ENCODE measurements around the gene NANOG.
A peak's percentile ranks its signal among the peaks of the same experiment; 100 is the strongest.
"Not testable (repeated sequence)": the region's sequence is repeated elsewhere in the genome, so short reads cannot be mapped to it uniquely, and the experiment has no call there.

Gene NANOG

DNA sequence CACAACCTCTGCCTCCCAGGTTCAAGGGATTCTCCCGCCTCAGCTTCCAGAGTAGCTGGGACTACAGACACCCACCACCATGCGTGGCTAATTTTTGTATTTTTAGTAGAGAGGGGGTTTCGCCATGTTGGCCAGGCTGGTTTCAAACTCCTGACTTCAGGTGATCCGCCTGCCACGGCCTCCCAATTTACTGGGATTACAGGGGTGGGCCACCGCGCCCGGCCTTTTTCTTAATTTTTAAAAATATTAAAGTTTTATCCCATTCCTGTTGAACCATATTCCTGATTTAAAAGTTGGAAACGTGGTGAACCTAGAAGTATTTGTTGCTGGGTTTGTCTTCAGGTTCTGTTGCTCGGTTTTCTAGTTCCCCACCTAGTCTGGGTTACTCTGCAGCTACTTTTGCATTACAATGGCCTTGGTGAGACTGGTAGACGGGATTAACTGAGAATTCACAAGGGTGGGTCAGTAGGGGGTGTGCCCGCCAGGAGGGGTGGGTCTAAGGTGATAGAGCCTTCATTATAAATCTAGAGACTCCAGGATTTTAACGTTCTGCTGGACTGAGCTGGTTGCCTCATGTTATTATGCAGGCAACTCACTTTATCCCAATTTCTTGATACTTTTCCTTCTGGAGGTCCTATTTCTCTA lies at the start of gene NANOG:
TSS of gene NANOG (plus strand) at position 519 of the 645 bp plus-strand sequence. CDS start 213 bp downstream, outside the sequence.
- DNase-seq, result not testable (repeated sequence)

- DNase-seq, result no peak
Observed at GRCh38 chr12:7747246-7747645, 42.0 kb upstream of the NANOG start, which contains the start of gene CLEC4C. Gene CLEC4C (minus strand): TSS chr12:7747375. CDS start chr12:7747348, 27 bp downstream.

DNA sequence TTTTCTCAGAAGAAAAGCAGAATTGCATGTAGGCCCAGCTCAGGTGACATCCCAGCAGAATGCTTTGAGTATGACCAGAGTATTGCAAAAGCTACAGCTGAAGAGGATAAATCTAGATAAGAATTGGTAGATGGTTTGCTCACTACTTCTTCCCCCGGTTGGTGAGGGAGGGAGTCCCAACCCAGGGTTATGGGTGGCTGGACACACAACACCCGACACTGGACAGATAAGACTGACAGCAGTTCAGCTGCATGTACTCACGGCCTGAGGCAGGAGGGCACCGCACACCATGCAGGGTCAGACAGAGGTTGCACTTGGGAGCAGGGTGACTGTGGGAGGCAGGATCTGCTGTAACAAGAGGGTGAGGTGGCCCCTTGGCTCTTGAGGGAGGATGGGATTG lies 40.4 kb upstream of the NANOG start:
- no peak for DNase-seq

DNA sequence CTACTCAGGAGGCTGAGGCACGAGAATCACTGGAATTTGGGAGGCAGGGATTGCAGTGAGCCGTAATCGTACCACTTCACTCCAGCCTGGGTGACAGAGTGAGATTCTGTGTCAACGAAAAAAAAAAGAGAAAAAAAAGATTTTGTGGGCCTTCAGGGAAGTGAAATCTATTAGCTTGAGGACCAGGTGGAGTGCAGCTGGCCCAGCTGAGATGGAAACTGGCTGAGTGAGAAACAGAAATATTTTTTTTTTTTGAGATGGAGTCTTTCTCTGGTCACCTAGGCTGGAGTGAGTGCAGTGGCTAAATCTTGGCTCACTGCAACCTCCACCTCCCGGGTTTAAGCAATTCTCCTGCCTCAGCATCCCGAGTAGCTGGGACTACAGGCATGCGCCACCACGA lies 39.8 kb upstream of the NANOG start:
- DNase-seq, result no peak

DNA sequence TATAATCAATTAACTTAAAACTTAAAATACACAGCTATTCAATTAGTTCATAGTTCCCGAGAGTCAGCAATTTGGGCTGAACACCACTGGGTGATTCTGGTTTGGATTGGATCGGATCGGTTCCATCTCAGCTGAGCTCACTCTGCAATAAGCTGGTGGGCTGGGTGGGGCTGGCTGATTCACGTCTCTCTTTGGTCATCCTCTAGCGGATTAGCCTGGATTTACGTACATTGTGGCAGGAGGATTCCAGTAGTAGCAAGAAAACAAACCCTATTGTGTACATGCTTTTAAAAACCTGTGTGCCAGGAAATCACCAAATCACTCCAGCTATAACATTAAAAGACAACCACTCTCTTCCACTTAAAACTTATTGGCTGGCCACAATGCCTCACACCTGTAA lies 38.9 kb upstream of the NANOG start:
- no peak for DNase-seq

- no peak for DNase-seq
Observed at GRCh38 chr12:7751394-7751793, 37.8 kb upstream of the NANOG start.

GRCh38 chr12:7751941-7752922 lies 37.0 kb upstream of the NANOG start:
- not testable (repeated sequence) for DNase-seq

GRCh38 chr12:7755668-7756067 lies 33.5 kb upstream of the NANOG start:
- not testable (repeated sequence) for DNase-seq

DNA sequence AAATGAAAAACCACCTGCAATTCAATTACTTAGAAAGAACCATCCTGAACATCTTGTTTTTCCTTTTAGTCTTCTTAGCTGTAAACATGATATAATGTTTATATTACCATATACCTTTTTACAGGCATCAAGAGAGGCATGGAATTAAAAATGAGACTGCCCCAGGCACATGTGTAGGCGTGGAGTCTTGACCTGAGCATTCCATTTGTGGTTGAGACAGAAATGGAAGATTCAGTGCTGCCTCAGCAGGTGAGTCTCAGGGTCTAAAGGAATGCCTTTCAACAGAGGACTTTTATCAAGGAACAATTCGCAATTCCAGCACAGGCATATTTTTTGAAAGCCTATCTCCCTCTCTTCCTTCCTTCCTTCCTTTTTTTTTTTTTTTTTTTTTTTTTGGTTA lies 32.2 kb upstream of the NANOG start:
- DNase-seq, result no peak

GRCh38 chr12:7758766-7759140 lies 30.4 kb upstream of the NANOG start:
- DNase-seq, result no peak

GRCh38 chr12:7769999-7770398 lies 19.2 kb upstream of the NANOG start:
- no peak for DNase-seq

GRCh38 chr12:7781274-7781673 lies 7.9 kb upstream of the NANOG start:
- DNase-seq, result no peak

GRCh38 chr12:7782055-7782454 lies 7.1 kb upstream of the NANOG start:
- DNase-seq, result no peak

DNA sequence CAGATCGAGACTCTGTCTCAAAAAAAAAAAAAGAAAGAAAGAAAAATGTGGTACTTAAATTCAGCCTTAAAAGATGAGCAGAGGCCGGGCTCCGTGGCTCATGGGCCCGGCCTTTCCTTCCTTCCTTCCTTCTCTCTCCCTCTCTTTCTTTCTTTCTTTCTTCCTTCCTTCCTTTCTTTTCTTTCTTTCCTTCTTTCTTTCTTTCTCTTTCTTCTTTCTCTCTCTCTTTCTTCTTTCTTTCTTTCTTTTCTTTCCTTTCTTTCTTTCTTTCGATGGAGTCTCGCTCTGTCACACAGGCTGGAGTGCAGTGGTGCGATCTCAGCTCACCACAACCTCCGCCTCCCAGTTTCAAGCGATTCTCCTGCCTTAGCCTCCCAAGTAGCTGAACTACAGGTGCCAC lies 5.8 kb upstream of the NANOG start:
- DNase-seq, result not testable (repeated sequence)

GRCh38 chr12:7784701-7785100 lies 4.5 kb upstream of the NANOG start:
- DNase-seq, result no peak

DNA sequence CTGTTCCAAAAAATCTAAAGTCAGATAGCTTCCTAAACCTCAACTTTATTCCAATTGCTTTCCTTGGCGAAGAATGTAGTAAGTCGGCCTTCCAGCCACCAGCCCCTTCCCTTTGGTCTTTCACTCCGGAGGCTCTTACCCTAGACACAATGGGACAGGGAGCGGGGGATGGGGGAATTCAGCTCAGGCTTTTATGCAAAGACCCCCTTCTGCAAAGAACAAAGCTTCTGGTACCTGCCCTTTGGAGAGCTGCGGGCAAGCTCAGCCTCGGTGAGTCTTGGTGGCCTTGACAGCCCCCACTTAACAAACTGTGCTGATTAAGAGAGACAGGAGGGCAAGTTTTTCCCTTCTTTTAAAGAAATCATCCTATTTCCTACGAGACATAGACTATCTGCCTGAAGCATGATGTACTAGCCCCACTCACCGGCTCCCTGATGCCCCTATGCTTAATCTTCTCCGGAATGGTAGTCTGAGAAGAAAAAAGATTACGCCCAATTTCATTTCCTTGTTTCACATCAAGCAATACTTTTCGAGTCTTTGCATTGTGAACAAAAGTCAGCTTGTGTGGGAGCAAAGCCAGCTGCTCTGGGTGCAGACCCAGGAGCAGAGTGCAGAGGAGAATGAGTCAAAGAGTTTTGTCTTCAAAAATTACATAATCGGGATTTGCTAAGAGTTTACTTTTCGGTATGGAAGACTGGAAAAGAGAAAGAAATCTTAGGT lies 1.5 kb upstream of the NANOG start:
- DNase-seq, result no peak

DNA sequence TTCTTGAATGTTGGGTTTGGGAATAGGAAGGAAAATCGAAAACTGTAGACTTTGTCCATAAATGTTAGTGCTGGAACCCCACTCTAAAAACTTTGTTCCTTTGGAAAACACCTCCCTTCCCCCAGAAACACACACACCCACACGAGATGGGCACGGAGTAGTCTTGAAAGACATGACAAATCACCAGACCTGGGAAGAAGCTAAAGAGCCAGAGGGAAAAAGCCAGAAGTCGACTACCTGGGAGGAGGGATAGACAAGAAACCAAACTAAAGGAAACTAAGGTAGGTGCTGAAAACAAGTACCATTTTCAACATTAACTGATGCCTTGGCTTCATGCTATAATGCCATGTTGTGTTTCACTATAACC lies 925 bp upstream of the NANOG start:
- no peak for DNase-seq

DNA sequence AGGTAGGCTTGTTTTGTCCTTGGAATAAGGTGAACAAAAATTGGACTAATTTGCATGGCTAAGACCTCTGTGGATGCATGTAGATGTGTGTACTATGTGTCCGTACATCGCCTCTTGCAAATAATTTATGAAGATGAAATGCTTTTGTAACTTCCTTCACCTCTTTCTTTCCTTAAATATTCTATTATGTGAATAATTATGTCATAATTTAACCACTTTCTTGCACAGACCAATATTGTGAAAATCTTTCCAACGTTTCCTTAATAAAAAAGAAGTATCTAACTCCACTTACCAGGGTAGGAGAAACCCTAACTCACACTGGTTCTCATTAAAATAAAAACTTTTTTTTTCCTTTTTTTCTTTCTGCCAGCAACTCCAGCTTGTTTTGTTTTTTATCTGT lies 4.0 kb downstream of the NANOG start:
- DNase-seq, result no peak

DNA sequence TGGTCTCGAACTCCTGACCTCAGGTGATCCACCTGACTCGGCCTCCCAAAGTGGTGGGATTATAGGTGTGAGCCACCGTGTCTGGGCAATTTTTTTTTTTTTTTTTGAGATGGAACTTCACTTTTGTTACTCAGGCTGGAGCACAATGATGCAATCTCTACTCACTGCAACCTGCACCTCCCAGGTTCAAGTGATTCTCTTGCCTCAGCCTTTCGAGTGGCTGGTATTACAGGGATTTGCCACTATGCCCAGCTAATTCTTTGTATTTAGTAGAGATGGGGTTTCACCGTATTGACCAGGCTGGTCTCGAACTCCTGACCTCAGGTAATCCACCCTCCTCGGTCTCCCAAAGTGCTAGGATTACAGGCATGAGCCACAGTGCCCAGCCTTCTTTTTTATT lies 8.1 kb downstream of the NANOG start:
- DNase-seq, result not testable (repeated sequence)

DNA sequence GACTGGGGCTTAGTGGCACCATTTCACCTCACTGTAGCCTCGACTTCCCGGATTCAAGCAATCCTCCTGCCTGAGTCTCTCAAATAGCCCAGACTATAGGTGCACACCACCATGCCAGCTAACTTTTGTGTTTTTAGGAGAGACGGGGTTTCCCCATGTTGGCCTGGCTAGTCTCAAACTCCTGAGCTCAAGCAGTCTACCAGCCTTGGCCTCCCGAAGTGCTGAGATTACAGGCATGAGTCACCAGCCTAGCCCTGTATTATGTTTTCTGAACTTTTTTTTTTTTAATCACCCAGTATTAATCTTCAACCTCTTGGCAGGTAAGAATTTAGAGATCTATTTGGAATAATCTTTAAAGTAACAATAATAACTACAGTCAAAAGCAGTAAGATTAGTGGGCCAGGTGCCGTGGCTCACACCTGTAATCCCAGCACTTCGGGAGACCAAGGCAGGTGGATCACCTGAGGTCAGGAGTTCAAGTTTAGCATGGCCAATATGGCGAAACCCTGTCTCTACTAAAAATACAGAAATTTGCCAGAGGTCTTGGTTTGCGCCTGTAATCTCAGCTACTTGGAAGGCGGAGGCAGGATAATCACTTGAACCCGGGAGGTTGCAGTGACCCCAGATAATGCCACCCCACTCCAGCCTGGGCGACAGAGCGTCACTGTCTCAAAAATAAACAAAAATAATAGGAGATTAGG lies 8.6 kb downstream of the NANOG start:
- peak; percentile 11 for DNase-seq

DNA sequence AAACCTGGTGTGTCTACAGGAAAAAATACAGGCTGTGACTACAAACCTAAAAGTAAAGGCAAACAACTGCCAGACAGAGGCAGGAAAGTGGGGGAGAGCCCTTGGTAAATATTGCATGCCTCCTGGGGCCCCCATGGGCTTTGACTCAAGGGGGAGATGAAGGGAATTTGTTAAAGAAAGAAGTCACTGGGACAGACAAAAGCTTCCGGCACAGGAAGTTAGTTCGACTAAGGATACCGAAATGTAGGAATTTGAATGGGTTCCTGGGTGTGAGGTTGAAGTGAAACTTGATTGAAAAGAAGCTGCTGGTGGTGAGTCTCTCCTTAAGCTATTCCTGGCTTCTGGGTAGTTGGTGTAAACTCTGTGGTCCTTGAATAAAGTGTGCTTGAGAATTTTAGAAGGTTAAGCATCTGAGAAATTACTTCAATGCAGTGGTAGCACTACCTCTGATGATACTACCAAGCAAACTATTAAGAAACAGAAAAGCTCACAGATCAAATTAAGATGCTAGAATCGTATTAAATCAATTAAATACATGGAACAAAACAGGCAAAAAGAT lies 9.6 kb downstream of the NANOG start:
- not testable (repeated sequence) for DNase-seq

DNA sequence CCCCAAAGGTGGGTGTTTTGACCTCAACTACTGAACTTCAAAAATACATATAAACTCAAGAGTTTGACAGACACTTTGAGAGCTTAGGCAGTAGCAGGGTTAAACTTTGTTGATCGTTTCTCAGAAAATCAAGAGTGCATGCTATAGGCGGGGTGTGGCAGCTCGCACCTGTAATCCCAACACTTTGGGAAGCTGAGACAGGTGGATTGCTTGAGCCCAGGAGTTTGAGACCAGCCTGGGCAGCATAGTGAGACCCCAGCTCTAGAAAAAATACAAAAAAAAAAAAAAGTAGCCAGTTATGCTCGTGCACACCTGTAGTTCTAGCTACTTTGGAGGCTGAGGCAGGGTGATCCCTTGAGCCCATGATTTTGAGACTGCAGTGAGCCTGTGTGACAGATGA lies 12.3 kb downstream of the NANOG start:
- no peak for DNase-seq

Measured in HCEC 1CT (cell line).